SK-N-SH (cell line): Measurements from ENCODE around the gene DNPEP.

Source experiments
- EP300 ChIP-seq, 2 experiments: IDR thresholded peaks; 2 replicates each; pipeline versions ENCODE4 v1.4.0 to v1.6.1; 2012; ENCODE audit warnings: borderline replicate concordance in 1 of 2, low read depth in 1 of 2, low read length in 1 of 2
- FOXM1 ChIP-seq: IDR thresholded peaks from 2 replicates; pipeline ENCODE4 v1.4.0; 2012; ENCODE audit warnings: low read depth, mild to moderate bottlenecking
- JUND ChIP-seq: IDR thresholded peaks from 2 replicates; pipeline ENCODE4 v1.4.0; 2012
- MEF2A ChIP-seq: IDR thresholded peaks from 2 replicates; pipeline ENCODE4 v1.4.0; 2012; ENCODE audit warnings: low read depth, borderline replicate concordance
- PBX3 ChIP-seq: IDR thresholded peaks from 2 replicates; pipeline ENCODE4; 2012
- POLR2AphosphoS5 ChIP-seq: IDR thresholded peaks from 2 replicates; pipeline ENCODE4 v1.6.1; 2012; ENCODE audit warnings: low read depth, low read length
- RAD21 ChIP-seq: IDR thresholded peaks from 2 replicates; pipeline ENCODE4 v1.6.1; 2012; ENCODE audit warnings: mild to moderate bottlenecking, low read length
- RFX5 ChIP-seq: IDR thresholded peaks from 2 replicates; pipeline ENCODE4 v1.6.1; 2012; ENCODE audit warnings: mild to moderate bottlenecking, improper control_type of control experiment, low read length
- TF ChIP-seq, protein P1 (sequence below): fragments of 200-600 bp; sonication (generic); IDR thresholded peaks from 2 replicates; pipeline ENCODE4 v1.6.1; 2017; ENCODE audit warnings: antibody characterized with exemption, mild to moderate bottlenecking, moderate library complexity
- TF ChIP-seq, protein P2 (sequence below): IDR thresholded peaks from 2 replicates; pipeline ENCODE4 v1.4.0; 2012; ENCODE audit warnings: low read depth

- TF ChIP-seq PBX3 (no peak), EP300 (IDR thresholded peaks at IDR 0.05; ENCODE audit: borderline replicate concordance in 1 of 2, low read depth in 1 of 2, low read length in 1 of 2) (no peak), MEF2A (no peak), RAD21 (no peak), RFX5 (no peak), JUND (no peak), POLR2AphosphoS5 (no peak), FOXM1 (no peak)
- TF ChIP-seq, protein P1, sequence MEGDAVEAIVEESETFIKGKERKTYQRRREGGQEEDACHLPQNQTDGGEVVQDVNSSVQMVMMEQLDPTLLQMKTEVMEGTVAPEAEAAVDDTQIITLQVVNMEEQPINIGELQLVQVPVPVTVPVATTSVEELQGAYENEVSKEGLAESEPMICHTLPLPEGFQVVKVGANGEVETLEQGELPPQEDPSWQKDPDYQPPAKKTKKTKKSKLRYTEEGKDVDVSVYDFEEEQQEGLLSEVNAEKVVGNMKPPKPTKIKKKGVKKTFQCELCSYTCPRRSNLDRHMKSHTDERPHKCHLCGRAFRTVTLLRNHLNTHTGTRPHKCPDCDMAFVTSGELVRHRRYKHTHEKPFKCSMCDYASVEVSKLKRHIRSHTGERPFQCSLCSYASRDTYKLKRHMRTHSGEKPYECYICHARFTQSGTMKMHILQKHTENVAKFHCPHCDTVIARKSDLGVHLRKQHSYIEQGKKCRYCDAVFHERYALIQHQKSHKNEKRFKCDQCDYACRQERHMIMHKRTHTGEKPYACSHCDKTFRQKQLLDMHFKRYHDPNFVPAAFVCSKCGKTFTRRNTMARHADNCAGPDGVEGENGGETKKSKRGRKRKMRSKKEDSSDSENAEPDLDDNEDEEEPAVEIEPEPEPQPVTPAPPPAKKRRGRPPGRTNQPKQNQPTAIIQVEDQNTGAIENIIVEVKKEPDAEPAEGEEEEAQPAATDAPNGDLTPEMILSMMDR, result no peak
- TF ChIP-seq, protein P2, sequence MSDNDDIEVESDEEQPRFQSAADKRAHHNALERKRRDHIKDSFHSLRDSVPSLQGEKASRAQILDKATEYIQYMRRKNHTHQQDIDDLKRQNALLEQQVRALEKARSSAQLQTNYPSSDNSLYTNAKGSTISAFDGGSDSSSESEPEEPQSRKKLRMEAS, result no peak
Observed at GRCh38 chr2:219437141-219437540, 49.4 kb upstream of the DNPEP start.
